ENCODE data around the gene MAP3K7.

Gene MAP3K7

DNA sequence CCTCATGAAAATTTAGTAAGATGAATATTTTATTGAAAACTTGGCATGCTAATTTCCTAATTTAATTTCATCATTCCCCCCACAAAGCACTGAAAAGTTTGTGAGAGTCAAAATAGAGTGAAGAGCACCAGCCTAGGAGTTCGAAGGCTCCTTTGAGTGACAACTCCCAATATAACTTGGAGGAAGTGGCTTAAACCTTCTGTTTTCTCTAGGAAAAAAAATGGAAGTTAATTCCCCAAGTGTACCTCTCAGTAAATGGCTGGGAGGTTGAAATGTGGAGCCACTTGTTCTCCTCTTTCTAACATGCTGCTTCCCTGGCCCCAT is 107.3 kb downstream of the MAP3K7 start:
- no peak for DNase-seq

- peak; percentile 89 for DNase-seq
Measured at GRCh38 chr6:90478789-90479602, 107.9 kb downstream of the MAP3K7 start.

GRCh38 chr6:90478278-90478677 is 108.6 kb downstream of the MAP3K7 start:
- no peak for DNase-seq

- no peak for DNase-seq
Measured at GRCh38 chr6:90477366-90477765, 109.5 kb downstream of the MAP3K7 start.

DNA sequence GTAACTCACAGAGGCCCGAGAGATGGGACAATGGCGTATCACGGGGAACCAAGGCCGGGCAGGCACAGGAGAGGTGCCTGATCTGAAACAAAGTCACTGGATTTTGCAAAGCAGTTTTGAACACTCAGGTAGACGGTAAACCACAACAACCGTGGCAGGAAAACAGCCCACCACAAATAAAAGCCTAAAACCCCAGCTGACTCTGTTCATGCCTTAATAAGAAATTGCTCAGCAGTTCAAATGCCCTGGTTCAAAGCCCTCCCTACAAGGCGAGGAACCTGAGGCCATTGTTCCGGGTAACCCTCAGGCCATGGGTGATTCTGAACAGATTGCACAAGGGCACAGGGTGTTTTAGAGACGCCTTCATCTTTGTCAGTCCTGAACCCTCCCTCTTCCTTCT is 114.2 kb downstream of the MAP3K7 start:
- no peak for DNase-seq

DNA sequence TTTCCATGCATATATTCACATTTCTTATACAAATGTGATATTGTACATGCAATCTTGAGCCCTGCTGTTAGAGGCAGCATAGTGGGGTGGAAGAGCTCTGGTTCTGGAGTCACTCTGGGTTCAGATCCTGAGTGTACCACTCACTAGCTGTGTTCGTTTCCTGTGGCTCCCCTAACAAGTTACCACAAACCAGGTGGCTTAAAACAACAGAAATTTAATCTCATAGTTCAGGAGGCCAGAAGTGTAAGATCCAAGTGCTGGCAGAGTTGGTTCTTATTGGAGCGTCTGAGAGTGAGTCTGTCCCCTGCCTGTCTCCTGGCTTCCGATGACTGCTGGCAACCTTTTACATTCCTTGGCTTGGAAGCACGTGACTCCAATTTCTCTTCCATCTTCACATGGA is 115.6 kb downstream of the MAP3K7 start:
- DNase-seq = no peak

GRCh38 chr6:90469906-90470305 is 117.0 kb downstream of the MAP3K7 start:
- DNase-seq = no peak

DNA sequence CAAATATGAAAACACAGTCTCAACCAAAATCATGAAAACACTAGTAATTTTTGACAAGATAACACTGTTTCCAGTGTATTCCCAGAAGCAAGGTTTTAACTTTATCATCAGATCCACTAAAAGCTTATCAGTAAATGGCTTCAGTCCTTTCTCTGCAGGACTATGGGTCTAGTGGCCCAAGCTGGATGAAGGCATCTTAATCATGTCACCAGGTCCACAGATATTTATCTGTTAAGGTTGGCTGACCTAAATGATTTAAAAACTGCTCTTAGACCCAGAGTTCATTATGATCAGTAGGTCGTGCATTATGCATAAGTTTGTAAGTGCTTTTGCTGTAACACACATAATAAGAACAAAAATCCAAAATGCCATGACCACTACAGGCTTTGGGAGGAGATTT is 118.0 kb downstream of the MAP3K7 start:
- no peak for DNase-seq

DNA sequence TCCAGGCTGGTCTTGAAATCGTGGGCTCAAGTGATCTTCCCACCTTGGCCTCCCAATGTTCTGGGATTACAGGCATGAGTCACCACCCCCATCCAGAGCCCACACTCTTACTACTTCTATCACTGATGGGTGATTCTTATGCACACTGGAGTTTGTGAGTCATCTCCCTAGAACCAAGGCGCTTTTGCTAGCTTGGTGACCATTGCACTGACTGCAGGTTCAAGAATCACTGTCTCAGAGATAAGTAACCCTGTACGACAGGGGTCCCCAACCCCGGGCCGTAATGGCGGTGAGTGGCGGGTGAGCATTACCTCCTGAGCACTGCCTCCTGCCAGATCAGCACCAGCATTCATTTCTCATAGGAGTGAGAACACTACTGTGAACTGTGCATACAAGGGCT is 118.8 kb downstream of the MAP3K7 start:
- no peak for DNase-seq

- DNase-seq = no peak
Measured at GRCh38 chr6:90467546-90467945, 119.3 kb downstream of the MAP3K7 start.

GRCh38 chr6:90466154-90466940 is 120.5 kb downstream of the MAP3K7 start:
- DNase-seq = no peak

GRCh38 chr6:90465686-90466085 is 121.2 kb downstream of the MAP3K7 start:
- no peak for DNase-seq

GRCh38 chr6:90464507-90464906 is 122.4 kb downstream of the MAP3K7 start:
- no peak for DNase-seq

DNA sequence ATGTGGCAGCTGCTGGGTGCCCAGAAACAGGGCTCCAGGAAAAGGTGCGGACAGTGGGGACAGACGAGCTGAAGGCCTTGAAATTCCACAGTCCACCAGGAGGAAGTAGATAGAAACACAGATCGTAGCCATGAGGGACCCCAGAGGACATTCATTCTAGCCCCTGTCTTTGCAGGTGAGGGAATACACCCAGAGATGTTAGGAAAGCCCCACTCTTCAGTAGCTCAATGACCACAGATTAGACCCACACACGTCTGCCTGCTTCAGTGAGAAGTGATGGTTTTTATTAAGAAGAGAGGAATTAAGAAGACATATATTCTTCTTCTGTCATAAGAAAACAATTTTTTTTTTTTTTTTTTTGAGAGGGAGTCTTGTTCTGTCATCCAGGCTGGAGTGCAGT is 123.0 kb downstream of the MAP3K7 start:
- no peak for DNase-seq

Data from CD4-positive, alpha-beta T cell treated with Interleukin-15 for 1 hour (primary cell).